GM21576 (cell line): ENCODE measurements around the gene SRRD.
"Not testable (repeated sequence)": the region's sequence is repeated elsewhere in the genome, so short reads cannot be mapped to it uniquely, and the experiment has no call there.

Experiments used
- ATAC-seq: cut with Tn5 transposase; IDR thresholded peaks from one replicate; pipeline ENCODE4 v1.9.1; 2021; ENCODE audit warnings: mild to moderate bottlenecking, moderate library complexity; ENCODE audit not compliant: unreplicated experiment

SRRD gene

DNA sequence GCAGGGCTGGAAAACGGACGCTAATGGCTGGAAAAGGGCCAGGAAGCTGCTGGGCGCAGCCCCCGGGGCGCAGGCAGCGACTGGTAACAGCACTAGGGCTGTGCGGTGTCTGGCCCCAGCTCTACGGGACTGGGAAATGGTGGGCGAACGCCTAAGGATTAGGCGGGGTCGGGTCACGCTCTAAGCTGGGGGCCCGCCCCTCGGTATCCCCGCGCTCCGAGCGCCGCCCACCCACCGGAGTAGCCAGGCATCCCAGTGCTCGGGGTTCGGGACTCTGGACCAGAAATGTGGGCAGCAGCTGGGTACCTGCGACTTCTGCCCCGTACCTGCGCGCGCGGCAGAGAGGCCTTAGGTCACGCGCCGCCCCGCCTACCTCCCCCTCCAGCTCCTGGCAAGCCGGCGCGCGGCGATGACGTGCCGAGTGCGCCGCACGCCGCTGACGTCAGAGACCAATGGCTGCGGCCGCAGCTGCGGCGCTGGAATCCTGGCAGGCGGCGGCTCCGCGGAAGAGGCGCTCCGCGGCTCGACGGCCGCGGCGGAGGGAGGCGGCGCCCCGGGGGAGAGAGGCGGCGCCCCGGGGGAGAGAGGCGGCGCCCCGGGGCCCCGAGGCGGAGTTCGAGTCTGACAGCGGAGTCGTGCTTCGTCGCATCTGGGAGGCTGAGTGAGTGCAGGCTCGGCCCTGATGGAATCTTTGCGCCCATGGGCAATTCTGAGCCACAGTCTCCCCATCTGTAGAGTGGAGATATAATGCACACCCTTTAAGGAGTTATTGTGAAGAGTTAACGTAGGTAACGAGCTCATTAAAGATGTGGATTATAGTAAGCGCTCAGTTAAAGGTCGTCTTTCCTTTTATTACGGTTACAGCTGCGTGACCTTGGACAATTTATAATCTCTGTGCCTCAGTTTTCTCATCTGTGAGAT is at the start of gene SRRD, which contains the start of gene HPS4:
TSS of gene SRRD (plus strand) at position 439 of the 921 bp plus-strand sequence. CDS start at position 453, 14 bp downstream.
TSS of gene HPS4 (minus strand) at position 345 of the 921 bp plus-strand sequence. CDS start 2,021 bp downstream, outside the sequence.
- ATAC-seq: peak; percentile 52

- ATAC-seq: no peak
Observed at GRCh38 chr22:26435327-26436093, 48.2 kb upstream of the SRRD start.

- no peak for ATAC-seq
Observed at GRCh38 chr22:26436903-26437515, 46.7 kb upstream of the SRRD start.

DNA sequence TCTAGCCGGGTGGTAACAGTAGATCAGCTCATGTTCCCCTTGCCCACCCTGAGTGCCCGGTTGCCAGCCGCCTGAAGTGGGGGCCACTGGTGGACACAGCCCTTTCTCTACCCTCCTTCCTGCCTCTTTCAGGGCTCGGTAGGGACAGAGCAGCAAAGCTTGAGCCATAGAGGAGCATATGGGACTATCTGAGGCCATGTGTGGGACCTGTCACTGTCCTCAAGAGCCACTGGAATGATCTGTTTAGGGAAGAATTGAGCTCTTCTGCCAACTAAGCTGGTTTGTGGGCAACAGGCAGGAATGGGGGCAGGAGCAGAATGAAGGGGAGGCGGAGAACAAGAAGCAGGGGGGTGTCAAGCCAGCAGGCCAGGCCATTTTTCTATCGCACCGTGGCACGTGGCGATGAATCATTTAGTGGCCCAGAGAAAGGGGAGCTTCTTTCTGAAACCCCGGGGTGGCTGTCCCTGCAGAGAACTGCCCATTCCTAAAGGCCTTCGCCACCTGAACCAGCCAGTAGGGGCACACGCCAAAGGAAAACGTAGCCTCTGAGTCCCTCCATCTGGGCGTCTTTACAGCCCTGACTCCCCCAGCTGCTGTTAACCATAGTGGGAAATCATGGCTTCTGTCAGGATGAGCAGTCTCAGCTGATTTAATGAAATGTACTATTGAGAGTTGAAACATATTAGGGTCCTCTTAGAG is 45.8 kb upstream of the SRRD start:
- ATAC-seq: no peak

DNA sequence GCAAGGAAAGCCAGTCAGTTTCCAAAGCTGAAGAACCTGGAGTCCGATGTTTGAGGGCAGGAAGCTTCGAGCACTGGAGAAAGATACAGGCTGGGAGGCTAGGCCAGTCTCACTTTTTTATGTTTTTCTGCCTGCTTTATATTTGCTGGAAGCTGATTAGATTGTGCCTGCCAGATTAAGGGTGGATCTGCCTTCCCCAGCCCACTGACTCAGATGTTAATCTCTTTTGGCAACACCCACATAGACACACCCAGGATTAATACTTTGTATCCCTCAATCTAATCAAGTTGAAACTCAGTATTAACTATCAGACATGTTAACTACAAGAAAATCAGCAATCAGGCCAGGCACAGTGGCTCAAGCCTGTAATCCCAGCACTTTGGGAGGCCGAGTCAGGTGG is 44.9 kb upstream of the SRRD start:
- not testable (repeated sequence) for ATAC-seq

DNA sequence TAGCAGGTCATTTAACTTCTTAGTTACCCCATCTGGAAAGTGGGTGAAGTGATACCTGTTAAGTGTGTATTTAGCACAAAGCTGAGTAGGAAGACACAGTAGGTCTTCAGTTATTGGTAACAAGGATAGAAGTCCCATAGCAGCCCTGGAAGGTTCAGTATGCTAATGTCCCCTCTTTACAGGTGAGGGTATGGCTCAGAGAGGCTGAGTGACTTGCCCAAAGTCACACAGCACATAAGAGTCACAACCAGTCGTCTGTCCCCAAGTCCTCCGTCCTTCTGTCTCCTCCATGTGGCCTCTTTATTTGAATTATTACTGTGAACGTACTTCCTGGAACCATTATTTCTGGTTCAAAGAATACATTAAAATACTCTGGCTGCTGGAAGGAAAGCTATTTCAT is 44.1 kb upstream of the SRRD start:
- no peak for ATAC-seq

- ATAC-seq: no peak
Observed at GRCh38 chr22:26442086-26442756, 41.5 kb upstream of the SRRD start.

GRCh38 chr22:26443901-26444690 is 39.6 kb upstream of the SRRD start:
- no peak for ATAC-seq

- ATAC-seq: no peak
Observed at GRCh38 chr22:26444777-26445176, 38.9 kb upstream of the SRRD start.

DNA sequence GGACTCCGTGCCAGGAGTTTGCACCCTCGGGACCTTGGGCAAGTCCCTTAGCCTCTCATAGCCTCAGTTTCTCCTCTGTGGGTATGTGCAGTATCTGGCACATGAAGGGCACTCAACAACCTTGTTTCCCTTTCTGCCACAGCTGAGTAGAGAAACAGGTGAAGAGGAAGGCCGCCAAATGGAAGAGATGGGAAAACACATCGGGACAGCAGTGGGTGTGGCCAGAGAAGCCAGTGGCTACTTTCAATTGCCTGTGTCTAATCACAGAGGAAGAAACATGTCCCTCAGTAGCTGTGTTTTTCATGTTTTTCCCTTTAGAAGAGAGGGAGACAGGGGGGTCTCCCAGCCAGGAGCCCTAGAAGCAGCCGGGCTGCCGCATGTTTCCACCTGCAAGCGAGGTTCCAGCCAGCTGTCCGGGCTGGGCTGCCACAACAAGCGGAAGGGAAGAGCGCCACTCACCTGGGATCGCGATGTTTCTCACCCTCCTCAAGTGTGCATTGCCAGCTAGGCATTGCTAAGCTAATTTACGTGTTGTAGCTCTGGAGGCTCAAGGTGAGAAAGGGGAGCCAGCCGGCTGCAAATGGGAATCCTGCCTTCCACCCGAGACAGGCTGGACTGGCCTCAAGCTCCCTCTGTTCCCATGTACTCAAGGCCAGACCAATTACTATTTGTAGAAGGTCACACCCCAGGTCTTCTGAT is 38.0 kb upstream of the SRRD start:
- no peak for ATAC-seq

DNA sequence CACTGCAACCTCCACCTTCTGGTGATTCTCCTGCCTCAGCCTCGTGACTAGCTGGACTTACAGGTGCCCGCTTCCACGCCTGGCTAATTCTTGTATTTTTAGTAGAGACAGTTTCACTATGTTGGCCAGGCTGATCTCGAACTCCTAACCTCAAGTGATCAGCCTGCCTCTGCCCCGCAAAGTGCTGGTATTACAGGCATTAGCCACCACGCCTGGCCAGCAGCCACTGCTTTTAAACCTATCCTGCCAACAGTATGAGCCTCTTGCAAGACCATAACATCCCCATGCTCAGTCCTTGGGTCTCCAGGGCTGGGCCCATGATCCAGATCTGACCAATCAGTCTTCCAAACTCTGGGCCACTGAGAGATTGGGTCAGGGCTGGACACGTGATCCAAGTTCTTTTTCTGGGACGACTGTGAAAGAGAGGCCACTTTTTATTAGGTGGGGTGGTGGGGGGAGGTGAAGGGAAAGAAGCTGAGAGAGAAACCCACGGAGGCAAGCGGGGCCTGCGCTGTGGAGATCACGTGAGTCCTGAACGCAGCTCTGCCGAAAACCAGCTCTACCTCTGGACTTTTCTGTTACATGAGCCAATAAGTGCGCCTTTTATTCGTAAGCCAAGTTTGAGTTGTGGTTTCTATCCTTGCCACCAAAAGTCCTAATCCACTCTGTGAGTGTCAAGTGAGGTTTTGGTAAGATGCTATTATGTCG is 36.7 kb upstream of the SRRD start:
- no peak for ATAC-seq

DNA sequence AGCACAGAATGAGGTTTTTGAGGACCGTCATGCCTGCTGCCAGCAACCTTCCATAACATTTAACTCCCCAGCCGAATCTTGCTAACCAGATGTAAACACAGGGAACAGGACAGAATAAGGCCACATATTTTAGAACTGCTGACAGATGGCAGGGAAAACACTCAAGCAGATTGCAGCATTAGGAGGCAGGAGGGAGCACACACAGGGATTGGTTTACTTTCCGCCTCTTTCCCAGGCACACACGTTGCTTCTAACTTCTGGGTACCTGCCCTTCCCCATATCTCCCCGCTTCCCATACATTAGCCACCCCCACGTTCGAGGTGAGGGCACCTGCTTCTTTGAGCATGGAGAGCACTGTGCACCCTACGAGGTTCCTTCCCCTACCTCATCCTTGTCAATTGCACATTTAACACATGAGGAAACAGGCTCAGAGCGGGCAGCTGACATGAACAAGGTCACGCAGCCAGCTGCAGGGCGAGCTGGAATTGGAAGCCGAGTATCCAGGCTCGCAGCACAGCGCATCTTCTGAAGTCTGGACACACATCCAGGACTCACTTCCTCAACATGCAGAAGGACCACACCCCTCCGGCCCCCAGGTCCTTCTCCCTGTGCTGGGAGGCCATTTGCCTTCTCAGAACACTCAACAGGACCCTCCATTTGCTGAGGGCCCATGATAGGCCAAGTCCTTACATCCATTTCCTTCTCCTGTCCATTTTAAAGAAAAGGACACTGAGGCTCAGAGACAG is 35.9 kb upstream of the SRRD start:
- ATAC-seq: no peak

DNA sequence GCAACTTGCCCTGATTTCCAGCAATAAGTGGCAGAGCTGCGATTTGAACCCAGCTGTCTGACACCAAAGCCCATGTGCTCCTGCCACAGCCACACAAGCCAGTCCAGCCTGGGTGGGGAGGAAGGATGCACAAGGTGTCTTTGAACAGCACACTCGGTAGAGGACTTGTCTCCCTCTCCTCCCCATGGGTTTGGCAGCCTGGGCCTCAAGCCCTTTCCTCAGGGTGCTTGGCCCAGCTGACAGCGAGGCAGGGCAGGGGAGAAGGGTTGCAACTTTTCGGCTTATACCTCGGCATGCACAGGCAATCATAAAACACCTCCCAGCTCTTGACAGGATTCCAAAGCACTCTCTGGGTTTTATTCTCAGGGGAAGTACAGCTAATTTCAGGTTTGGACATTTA is 35.3 kb upstream of the SRRD start:
- ATAC-seq: no peak

GRCh38 chr22:26448941-26449340 is 34.7 kb upstream of the SRRD start:
- ATAC-seq: no peak

- ATAC-seq: no peak
Observed at GRCh38 chr22:26450453-26451185, 33.1 kb upstream of the SRRD start.

GRCh38 chr22:26452236-26453016 is 31.3 kb upstream of the SRRD start:
- no peak for ATAC-seq
